GM12891 (cell line): ENCODE results near the gene SMIM35.

Experiments
- POLR2A ChIP-seq: IDR thresholded peaks from 2 replicates; pipeline ENCODE4 v1.6.1; 2011; ENCODE audit warnings: low read depth, low read length, control low read depth
- TAF1 ChIP-seq: IDR thresholded peaks from 2 replicates; pipeline ENCODE4 v1.6.1; 2011; ENCODE audit warnings: low read depth, low read length, control low read depth

DNA sequence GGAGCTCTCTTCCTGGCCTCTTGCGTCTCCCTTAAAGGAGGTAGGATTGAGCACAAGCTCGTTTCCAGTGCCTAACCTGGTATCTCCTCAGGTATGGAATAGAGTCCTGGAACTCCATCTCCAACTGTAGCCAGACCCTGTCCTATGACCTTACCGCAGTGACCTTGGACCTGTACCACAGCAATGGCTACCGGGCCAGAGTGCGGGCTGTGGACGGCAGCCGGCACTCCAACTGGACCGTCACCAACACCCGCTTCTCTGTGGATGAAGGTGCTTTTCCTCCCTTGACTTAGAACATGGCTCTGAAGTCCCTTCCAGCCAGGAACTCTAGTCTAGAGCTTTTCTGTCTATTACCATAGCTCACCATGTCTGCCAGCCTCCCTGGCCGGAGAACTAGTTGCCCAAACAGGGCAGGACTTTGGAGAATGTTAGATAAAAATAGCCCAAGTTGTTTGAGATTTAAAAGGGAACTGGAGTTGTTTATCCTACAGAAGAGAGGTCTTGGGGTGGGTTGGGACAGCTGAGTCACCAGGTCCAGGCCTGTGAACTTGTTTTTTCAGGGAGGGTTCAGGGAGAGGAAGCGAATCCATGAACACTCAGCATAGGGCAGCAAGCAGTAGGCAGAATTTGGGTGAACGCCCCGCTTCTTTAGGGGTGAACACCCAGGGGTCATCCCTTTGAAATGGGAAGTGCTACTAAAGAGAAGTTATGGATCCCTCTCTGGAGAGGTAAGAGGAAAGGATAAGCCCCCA is 97.2 kb downstream of the SMIM35 start:
- TF ChIP-seq POLR2A (no peak), TAF1 (no peak)
